Prostate gland (tissue), 2 donors: Measurements from ENCODE around the gene CNTNAP2.

Experiments
- CTCF ChIP-seq, 4 experiments: fragments of 200-600 bp in 2 of 4; fragments of 450-650 bp in 2 of 4; sonication (generic) in 2 of 4; IDR thresholded peaks; 1 replicate in 3 of 4; 2 replicates in 1 of 4; pipeline ENCODE4 v1.5.1; 2016 to 2019; ENCODE audit warnings: antibody characterized with exemption in 4 of 4, mild to moderate bottlenecking in 2 of 4, moderate library complexity in 2 of 4
- POLR2A ChIP-seq: fragments of 450-650 bp; IDR thresholded peaks from one replicate; pipeline ENCODE4 v1.6.1; 2016; ENCODE audit warnings: antibody characterized with exemption, mild to moderate bottlenecking

DNA sequence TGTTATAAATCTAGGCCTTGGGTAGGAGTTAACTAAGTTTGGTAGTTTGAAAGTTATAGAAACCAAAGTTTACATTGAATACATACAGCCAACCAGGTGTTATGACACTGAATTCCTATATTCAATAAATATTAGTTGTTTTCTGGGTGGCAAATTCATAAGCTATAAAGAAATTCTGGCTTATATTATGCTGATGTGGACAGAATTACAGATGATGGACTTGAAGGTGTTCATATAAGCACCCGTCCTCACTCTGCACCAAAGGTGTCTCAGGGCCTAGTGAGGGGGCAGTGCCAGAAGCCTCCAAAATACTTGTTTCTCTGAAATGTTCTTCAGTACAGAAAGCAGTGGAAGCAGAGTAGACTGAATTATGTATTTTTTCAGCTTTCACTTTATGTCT, 973.0 kb downstream of the CNTNAP2 start:
- TF ChIP-seq CTCF (IDR thresholded peaks at IDR 0.05) = no peak
- no peak for TF ChIP-seq POLR2A
